GM12873 (cell line): Measurements from ENCODE around the gene C21orf58.

Experiments used
- TF ChIP-seq, protein P1 (sequence below): IDR thresholded peaks from 2 replicates; pipeline ENCODE4 v1.5.1; 2012; ENCODE audit warnings: low read depth, mild to moderate bottlenecking, moderate library complexity, low read length, control low read depth; ENCODE audit not compliant: insufficient read depth; ENCODE audit errors: missing control alignments

C21orf58 gene

DNA sequence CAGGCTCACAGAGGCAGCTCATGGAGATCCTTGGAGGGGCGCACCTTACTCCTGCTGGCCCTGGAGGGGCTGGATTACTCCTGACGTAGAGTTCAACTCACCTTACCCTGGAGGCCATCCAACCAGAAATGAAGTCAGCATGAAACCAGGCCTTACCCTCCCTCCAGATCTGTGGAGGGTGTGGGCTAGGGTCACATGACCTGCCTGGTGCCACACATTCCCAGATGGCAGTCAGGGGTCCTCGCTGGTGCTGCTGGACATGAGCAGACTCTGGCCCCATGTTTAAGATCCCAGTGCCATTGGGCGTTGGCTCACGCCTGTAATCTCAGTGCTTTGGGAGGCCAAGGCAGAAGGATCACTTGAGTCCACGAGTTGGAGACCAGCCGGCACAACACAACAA lies 4.5 kb downstream of the C21orf58 start:
- TF ChIP-seq, protein P1, sequence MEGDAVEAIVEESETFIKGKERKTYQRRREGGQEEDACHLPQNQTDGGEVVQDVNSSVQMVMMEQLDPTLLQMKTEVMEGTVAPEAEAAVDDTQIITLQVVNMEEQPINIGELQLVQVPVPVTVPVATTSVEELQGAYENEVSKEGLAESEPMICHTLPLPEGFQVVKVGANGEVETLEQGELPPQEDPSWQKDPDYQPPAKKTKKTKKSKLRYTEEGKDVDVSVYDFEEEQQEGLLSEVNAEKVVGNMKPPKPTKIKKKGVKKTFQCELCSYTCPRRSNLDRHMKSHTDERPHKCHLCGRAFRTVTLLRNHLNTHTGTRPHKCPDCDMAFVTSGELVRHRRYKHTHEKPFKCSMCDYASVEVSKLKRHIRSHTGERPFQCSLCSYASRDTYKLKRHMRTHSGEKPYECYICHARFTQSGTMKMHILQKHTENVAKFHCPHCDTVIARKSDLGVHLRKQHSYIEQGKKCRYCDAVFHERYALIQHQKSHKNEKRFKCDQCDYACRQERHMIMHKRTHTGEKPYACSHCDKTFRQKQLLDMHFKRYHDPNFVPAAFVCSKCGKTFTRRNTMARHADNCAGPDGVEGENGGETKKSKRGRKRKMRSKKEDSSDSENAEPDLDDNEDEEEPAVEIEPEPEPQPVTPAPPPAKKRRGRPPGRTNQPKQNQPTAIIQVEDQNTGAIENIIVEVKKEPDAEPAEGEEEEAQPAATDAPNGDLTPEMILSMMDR = no peak

DNA sequence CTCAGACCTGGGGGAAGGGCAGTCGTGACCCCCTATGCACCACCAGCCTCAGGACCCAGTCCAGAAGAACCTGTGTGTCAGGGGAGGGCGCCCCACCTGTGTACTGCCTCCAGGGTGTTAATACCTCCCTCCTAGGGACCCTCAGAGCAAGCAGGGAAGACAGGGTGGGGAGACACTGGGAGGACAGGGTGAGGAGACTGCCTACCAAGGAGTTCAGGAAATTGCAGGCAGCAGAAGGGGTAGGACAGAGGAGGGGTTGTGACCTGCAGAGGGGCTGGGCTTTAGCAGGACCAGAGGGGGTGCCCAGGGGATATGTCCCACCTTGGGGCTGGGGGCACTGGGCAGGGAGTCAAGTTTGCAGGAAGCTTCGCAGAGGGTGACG lies 5.2 kb downstream of the C21orf58 start:
- TF ChIP-seq, protein P1 = no peak

DNA sequence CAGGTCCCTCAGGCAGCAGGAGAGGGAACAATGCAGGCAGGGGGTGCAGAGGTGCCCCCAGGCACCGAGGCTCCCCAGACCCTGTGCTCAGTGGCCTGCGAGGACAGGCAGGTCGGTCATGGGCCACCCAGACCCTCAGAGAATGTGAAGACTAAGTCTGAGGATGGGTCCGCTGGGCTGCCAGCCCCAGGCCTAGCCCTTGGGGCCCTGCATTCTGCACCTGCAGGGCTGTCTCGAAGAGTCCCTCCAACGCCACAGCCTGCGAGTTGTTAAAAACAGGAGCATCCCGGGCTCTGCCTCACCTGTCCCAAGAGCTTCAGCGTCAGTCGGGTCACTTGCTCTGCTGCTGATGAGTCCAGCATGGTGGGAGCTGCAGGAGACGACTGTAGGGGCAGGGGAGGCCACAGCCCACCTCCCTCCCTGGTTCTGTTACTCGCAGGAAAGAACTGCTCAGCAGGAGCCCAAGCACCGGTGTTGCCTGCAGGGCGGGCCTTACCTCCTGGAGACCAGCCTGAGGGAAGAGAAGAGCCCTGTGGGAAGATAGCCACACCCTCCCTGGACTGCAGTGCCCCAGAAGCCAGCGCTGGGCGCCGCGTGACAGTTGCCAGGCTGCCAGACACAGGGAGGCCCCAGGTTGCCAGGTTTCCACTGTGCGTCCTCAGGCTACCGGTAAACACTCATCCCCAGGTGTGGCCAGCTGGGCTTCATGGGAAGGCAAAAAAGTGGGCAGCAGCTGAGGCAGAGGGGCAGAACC lies 5.8 kb downstream of the C21orf58 start:
- TF ChIP-seq, protein P1 = no peak

DNA sequence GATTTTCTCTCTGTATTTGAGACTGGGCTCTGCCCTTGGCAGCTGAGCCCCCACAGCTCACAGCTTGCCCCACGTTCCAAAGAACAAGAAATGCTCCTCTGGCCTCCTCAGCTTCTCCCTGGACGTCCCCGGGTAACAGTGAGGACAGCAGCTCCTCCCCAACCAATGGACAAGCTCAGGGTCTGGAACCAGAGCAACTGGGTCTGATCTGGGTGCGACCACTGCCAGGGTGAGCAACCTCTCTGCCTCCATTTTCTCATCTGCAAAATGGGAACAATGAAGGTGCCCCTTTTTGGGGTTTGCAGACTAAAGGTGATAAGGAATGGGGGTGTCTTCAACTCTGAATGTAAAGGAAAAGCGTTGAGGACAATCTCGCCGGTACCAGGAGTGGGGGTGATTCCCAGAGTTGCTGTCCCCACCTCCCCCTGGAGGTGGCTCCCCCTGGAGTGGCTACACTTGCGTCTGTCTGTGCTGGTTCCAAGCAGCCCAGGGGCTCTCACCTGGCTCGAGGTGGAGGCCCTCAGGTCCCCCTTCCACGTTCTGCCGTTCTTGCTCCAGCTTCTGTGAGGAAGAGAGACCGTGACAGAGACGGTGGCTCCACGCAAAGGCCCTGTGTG lies 6.9 kb downstream of the C21orf58 start:
- TF ChIP-seq, protein P1 = no peak

DNA sequence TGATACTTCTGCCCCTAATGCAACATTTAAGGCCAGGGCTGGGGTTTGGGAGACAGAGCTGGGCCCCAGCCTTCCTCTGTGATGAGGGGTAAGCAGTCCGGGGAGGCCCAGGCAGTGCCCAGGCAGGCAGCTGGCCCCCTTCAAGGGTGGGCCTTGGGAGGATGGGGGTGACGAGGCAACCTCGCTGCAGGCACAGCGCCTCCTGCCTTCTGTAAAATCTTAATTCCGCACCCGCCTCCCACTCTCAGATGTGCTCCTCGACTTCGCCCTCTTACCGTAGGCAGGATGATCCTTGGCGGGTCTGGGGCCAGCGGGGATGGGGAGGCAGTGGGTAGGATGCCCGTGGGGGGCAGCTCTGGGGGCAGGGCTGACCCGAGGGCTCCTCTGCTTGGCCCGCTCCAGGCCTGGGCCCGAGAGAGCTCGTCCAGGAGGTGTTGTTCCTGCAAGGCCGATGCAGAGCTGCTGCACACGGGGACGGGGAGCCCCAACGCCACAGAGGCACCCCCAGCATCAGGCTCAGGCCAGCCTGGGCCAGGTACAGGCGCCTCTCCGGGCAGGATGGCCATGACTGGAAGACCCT lies 9.1 kb downstream of the C21orf58 start:
- TF ChIP-seq, protein P1 = no peak

DNA sequence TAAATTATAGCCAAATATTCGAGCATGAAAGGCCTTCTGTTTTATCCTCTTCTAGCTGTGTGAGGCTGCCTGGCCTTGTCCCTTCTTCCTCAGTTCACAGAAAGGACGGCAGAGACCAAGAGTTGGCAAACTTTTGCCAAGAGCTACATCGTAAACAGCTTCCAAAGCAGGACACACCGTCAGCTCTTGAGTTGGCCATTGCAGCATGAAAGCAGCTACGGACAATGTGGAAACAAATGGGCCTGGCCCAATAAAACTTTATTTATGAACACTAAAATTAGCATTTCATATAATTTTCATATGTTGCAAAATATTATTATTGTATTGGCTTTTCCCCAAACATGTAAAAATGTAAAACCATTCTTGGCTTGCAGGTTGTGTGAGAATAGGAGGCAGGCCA lies 10.7 kb downstream of the C21orf58 start:
- TF ChIP-seq, protein P1 = no peak

DNA sequence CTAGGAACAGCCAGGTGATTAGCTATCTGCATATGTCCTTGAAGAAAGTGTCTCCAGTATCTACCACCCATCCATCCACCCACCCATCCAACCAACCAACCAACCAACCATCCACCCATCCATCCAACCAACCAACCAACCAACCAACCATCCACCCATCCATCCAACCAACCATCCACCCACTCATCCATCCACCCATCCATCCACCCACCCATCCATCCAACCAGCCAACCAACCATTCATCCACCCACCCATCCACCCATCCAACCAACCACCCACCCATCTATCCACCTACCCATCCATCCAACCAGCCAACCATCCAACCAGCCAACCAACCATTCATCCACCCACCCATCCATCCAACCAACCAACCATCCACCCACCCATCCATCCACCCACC lies 12.1 kb downstream of the C21orf58 start:
- TF ChIP-seq, protein P1 = no peak
